CD14-positive monocyte (primary cell): ENCODE measurements around the gene CENATAC. TPM values are rescaled to one million over a fixed set of nuclear protein-coding genes. Genes with fewer than 3 reads are reported as not detected.
A peak's percentile ranks its signal among the peaks of the same experiment; 100 is the strongest.
"Not testable (repeated sequence)": the region's sequence is repeated elsewhere in the genome, so short reads cannot be mapped to it uniquely, and the experiment has no call there.

Experiments
- DNase-seq, 3 donors: peaks; one replicate each; pipeline ENCODE4 v3.0.0-alpha.2; 2011 to 2022
- H2AFZ ChIP-seq: 2 replicates; pipeline ENCODE4 v1.6.0; 2012; ENCODE audit warnings: mild to moderate bottlenecking, low read depth, low read length, inconsistent platforms; ENCODE audit not compliant: insufficient read depth, poor library complexity, severe bottlenecking
- H3K27ac ChIP-seq, 2 donors: 1 replicate in 1 of 2; 2 replicates in 1 of 2; pipeline ENCODE4 v1.5.1; 2012 to 2013; ENCODE audit warnings: low read length in 2 of 2, control low read depth in 1 of 2, inconsistent platforms in 1 of 2, low read depth in 1 of 2, mild to moderate bottlenecking in 1 of 2
- H3K27me3 ChIP-seq, 2 donors: one replicate each; pipeline versions ENCODE4 v1.6.0 to v1.6.1; 2011 to 2013; ENCODE audit warnings: low read length in 2 of 2; ENCODE audit not compliant: control insufficient read depth in 2 of 2, insufficient read depth in 2 of 2
- H3K36me3 ChIP-seq, 2 donors: replicated peaks in 1 of 2; 1 replicate in 1 of 2; 2 replicates in 1 of 2; pipeline versions ENCODE4 v1.5.1 to v1.6.1; 2012 to 2013; ENCODE audit warnings: low read length in 2 of 2, control low read depth in 1 of 2, inconsistent platforms in 1 of 2, mild to moderate bottlenecking in 1 of 2; ENCODE audit not compliant: insufficient read depth in 2 of 2, control insufficient read depth in 1 of 2
- H3K4me1 ChIP-seq, 2 donors: 1 replicate in 1 of 2; 2 replicates in 1 of 2; pipeline versions ENCODE4 v1.5.1 to v1.6.1; 2012 to 2013; ENCODE audit warnings: low read length in 2 of 2, control low read depth in 1 of 2, inconsistent platforms in 1 of 2, mild to moderate bottlenecking in 1 of 2, moderate library complexity in 1 of 2; ENCODE audit not compliant: insufficient read depth in 2 of 2, control insufficient read depth in 1 of 2
- H3K4me2 ChIP-seq: replicated peaks from 2 replicates; pipeline ENCODE3; 2012; ENCODE audit warnings: low read length, moderate library complexity, mild to moderate bottlenecking; ENCODE audit not compliant: poor library complexity, severe bottlenecking; ENCODE audit errors: extremely low read depth
- H3K4me3 ChIP-seq, 3 experiments: fragments of 200-600 bp in 1 of 3; sonication (generic) in 1 of 3; replicated peaks in 1 of 3; 1 replicate in 2 of 3; 2 replicates in 1 of 3; pipeline ENCODE4 v1.5.1; 2011 to 2013; ENCODE audit warnings: low read length in 3 of 3, mild to moderate bottlenecking in 3 of 3, control low read depth in 2 of 3, low read depth in 2 of 3, inconsistent platforms in 1 of 3, moderate library complexity in 1 of 3
- H3K79me2 ChIP-seq: 2 replicates; pipeline ENCODE4 v1.6.0; 2012; ENCODE audit warnings: mild to moderate bottlenecking, control low read depth, inconsistent platforms, low read length, moderate library complexity; ENCODE audit not compliant: insufficient read depth
- H3K9ac ChIP-seq: 2 replicates; pipeline ENCODE4 v1.6.0; 2017; ENCODE audit warnings: low read length, mild to moderate bottlenecking; ENCODE audit not compliant: insufficient read depth, poor library complexity, severe bottlenecking
- H3K9me3 ChIP-seq, 2 donors: replicated peaks in 1 of 2; 1 replicate in 1 of 2; 2 replicates in 1 of 2; pipeline versions ENCODE4 v1.5.1 to v1.6.1; 2012 to 2013; ENCODE audit warnings: low read length in 2 of 2, control low read depth in 1 of 2; ENCODE audit not compliant: control insufficient read depth in 1 of 2, insufficient read depth in 1 of 2
- H4K20me1 ChIP-seq: 2 replicates; pipeline ENCODE4 v1.6.0; 2012; ENCODE audit warnings: mild to moderate bottlenecking, low read length, control low read depth, moderate library complexity; ENCODE audit not compliant: insufficient read depth
- H3K27ac Mint-ChIP-seq, 7 donors: one replicate each; pipeline ENCODE4 v1.8.0; 2020; ENCODE audit warnings: mild to moderate bottlenecking in 7 of 7, mixed read lengths in 7 of 7, moderate library complexity in 6 of 7, inconsistent platforms in 2 of 7
- H3K27me3 Mint-ChIP-seq, 3 donors: one replicate each; pipeline ENCODE4 v1.8.0; 2021 to 2022; ENCODE audit warnings: low read depth in 3 of 3, mild to moderate bottlenecking in 3 of 3, mixed read lengths in 3 of 3, moderate library complexity in 3 of 3, inconsistent platforms in 1 of 3
- H3K36me3 Mint-ChIP-seq, 2 donors: one replicate each; pipeline ENCODE4 v1.8.0; 2020; ENCODE audit warnings: mixed read lengths in 2 of 2, inconsistent platforms in 1 of 2, mild to moderate bottlenecking in 1 of 2
- H3K4me1 Mint-ChIP-seq: one replicate; pipeline ENCODE4 v1.8.0; 2020; ENCODE audit warnings: mild to moderate bottlenecking, mixed read lengths
- H3K4me3 Mint-ChIP-seq, 2 donors: one replicate each; pipeline ENCODE4 v1.8.0; 2020; ENCODE audit warnings: mild to moderate bottlenecking in 2 of 2, mixed read lengths in 2 of 2, moderate library complexity in 1 of 2
- H3K9me3 Mint-ChIP-seq, 7 donors: one replicate each; pipeline ENCODE4 v1.8.0; 2020 to 2022; ENCODE audit warnings: mixed read lengths in 7 of 7, mild to moderate bottlenecking in 6 of 7, moderate library complexity in 6 of 7, inconsistent platforms in 2 of 7
- CTCF ChIP-seq: fragments of 200-600 bp; IDR thresholded peaks from one replicate; pipeline ENCODE4 v1.8.0; 2022; ENCODE audit warnings: antibody characterized with exemption, mild to moderate bottlenecking
- WGBS: methylation state at CpG from one replicate; pipeline ENCODE4 v1.1.5; 2013; ENCODE audit warnings: missing lambda C conversion rate; ENCODE audit not compliant: insufficient coverage; 5-methylcytosine and 5-hydroxymethylcytosine counted together
- intact Hi-C, 2 donors: fragments of 100-400 bp; cut with micrococcal nuclease; formaldehyde crosslinking; loops; one replicate each; pipeline versions ENCODE4 v1.15.0 to v1.15.1; 2023
- polyA plus RNA-seq, 3 donors: library from polyadenylated mRNA; depleted of rRNA in 1 of 3; unstranded in 2 of 3; stranded (reverse) in 1 of 3; fragments of 300-500 nt in 2 of 3; fragments of >200 nt in 1 of 3; fragmentation: Illumina TruSeq in 2 of 3; gene quantifications; 1 replicate in 2 of 3; 2 replicates in 1 of 3; pipeline ENCODE4 v1.2.3, GENCODE V29; 2012 to 2021

CENATAC gene
- polyA plus RNA-seq, 3 donors: 2.7 to 47.8 (median 4.1) TPM

- Histone ChIP-seq H3K27ac (peak within 1 kb of the TSS in 1 of 2 donors; percentile 65), H3K4me1 (peaks cover 8 to 15% of the 10 kb centered on the region in 2 donors), H3K79me2 (peaks cover 3% of the 10 kb centered on the region), H3K27me3 (no peaks in the 10 kb centered on the region), H3K4me2 (peak within 1 kb of the TSS; percentile 99), H3K9ac (peak within 1 kb of the TSS; percentile 59), H3K4me3 (peak within 1 kb of the TSS; percentile 76 to 97 (median 84)), H2AFZ (peak within 1 kb of the TSS; percentile 100), H4K20me1 (no peaks in the 10 kb centered on the region), H3K36me3 (peaks cover under 1 to 11% of the 10 kb centered on the region in 2 donors), H3K9me3 (no peaks in the 10 kb centered on the region)
- WGBS: under 1% methylated on average over 67 of the region's 67 CpGs
- intact Hi-C loops: loop anchor here (1.0 to 5.0 kb wide), 3 partner anchors 10 to 33 kb away; partner anchors contain the start of genes CENATAC (in 1 of the 2) and HYOU1 (in 1 of the 2)
- peak; percentile 97 to 98 (median 97) for DNase-seq
- H3K4me3 Mint-ChIP-seq: peak within 1 kb of the TSS; percentile 81 to 85
- peaks cover 11% of the 10 kb centered on the region in 2 donors for H3K36me3 Mint-ChIP-seq
- H3K4me1 Mint-ChIP-seq: peaks cover 16% of the 10 kb centered on the region
- H3K9me3 Mint-ChIP-seq: no peaks in the 10 kb centered on the region
- H3K27me3 Mint-ChIP-seq: no peaks in the 10 kb centered on the region
- H3K27ac Mint-ChIP-seq: peak within 1 kb of the TSS in 4 of 7 donors; percentile 15 to 75 (median 44)
- TF ChIP-seq CTCF: peak; percentile 88
Measured at GRCh38 chr11:119030329-119031047, 32.5 kb downstream of the CENATAC start, which contains the start of gene SLC37A4. TSS of gene SLC37A4 (minus strand) at chr11:119030877.

- intact Hi-C loops: loop anchor here (2.0 to 5.0 kb wide), 2 partner anchors 25 to 35 kb away; partner anchors contain the start of genes CENATAC (in 1 of the 2) and HYOU1 (in 1 of the 2)
- peak overlapping the region; percentile 51 for H2AFZ ChIP-seq
Measured at GRCh38 chr11:119031912-119032280, 34.0 kb downstream of the CENATAC start.

GRCh38 chr11:119033421-119033820, 35.5 kb downstream of the CENATAC start:
- H3K4me2 ChIP-seq, H3K36me3 ChIP-seq, DNase-seq, H3K36me3 Mint-ChIP-seq, H2AFZ ChIP-seq, H3K27ac Mint-ChIP-seq, H3K4me3 ChIP-seq, H3K9me3 ChIP-seq, H3K27me3 ChIP-seq, H3K79me2 ChIP-seq, H3K27ac ChIP-seq, H3K9ac ChIP-seq, H3K4me3 Mint-ChIP-seq, H4K20me1 ChIP-seq, H3K9me3 Mint-ChIP-seq, H3K27me3 Mint-ChIP-seq: not testable (repeated sequence)
- peaks cover 16% of the 10 kb centered on the region for H3K4me1 Mint-ChIP-seq
- WGBS: no CpG with 5 or more reads among the region's 10 CpGs
- H3K4me1 ChIP-seq: peaks cover 8 to 15% of the 10 kb centered on the region in 2 donors
- intact Hi-C loops: loop anchor here in 1 of 2 donors (5.0 kb wide), 1 partner anchor 36 kb away; the partner anchor contains the start of gene CENATAC

More at GRCh38 chr11:119031912-119032280, 34.0 kb downstream of the CENATAC start:
- Histone ChIP-seq H3K27ac (no peak overlapping the region), H4K20me1 (no peaks in the 10 kb centered on the region), H3K4me1 (peaks cover 8 to 15% of the 10 kb centered on the region in 2 donors), H3K4me3 (no peak overlapping the region), H3K27me3 (no peaks in the 10 kb centered on the region), H3K79me2 (peaks cover 3% of the 10 kb centered on the region), H3K9ac (no peak overlapping the region), H3K9me3 (no peaks in the 10 kb centered on the region), H3K4me2 (no peak overlapping the region), H3K36me3 (no peaks in the 10 kb centered on the region)
- DNase-seq: no peak
- Mint-ChIP-seq H3K4me1 (peaks cover 16% of the 10 kb centered on the region), H3K27me3 (peaks cover 0 to 2% (median 0%) of the 10 kb centered on the region in 3 donors), H3K9me3 (no peaks in the 10 kb centered on the region), H3K4me3 (no peak overlapping the region), H3K36me3 (peaks cover 5 to 8% of the 10 kb centered on the region in 2 donors), H3K27ac (no peak overlapping the region)
- TF ChIP-seq CTCF: no peak
- WGBS: 100% methylated on average over 3 of the region's 9 CpGs
